ENCODE measurements around the gene MYH1. TPM values are rescaled to one million over a fixed set of nuclear protein-coding genes. Genes with fewer than 3 reads are reported as not detected.

MYH1 gene
- total RNA-seq, 1 donor from 2014 or later, result not detected

GRCh38 chr17:10458701-10459100 is 59.6 kb downstream of the MYH1 start:
- no peak overlapping the region for H3K4me3 ChIP-seq
- no peak overlapping the region for H3K27ac ChIP-seq
- no peaks in the 10 kb centered on the region for H3K27me3 ChIP-seq (ENCODE audit: low read depth)
- DNase-seq (no peak), ATAC-seq (no peak)
- no peaks in the 10 kb centered on the region for H3K9me3 ChIP-seq
- no peaks in the 10 kb centered on the region for H3K36me3 ChIP-seq
- no peaks in the 10 kb centered on the region for H3K4me1 ChIP-seq
- intact Hi-C loops (cut with DNase I), result no loop called here
- TF ChIP-seq, protein P1, sequence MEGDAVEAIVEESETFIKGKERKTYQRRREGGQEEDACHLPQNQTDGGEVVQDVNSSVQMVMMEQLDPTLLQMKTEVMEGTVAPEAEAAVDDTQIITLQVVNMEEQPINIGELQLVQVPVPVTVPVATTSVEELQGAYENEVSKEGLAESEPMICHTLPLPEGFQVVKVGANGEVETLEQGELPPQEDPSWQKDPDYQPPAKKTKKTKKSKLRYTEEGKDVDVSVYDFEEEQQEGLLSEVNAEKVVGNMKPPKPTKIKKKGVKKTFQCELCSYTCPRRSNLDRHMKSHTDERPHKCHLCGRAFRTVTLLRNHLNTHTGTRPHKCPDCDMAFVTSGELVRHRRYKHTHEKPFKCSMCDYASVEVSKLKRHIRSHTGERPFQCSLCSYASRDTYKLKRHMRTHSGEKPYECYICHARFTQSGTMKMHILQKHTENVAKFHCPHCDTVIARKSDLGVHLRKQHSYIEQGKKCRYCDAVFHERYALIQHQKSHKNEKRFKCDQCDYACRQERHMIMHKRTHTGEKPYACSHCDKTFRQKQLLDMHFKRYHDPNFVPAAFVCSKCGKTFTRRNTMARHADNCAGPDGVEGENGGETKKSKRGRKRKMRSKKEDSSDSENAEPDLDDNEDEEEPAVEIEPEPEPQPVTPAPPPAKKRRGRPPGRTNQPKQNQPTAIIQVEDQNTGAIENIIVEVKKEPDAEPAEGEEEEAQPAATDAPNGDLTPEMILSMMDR (IDR thresholded peaks at IDR 0.05), result no peak

DNA sequence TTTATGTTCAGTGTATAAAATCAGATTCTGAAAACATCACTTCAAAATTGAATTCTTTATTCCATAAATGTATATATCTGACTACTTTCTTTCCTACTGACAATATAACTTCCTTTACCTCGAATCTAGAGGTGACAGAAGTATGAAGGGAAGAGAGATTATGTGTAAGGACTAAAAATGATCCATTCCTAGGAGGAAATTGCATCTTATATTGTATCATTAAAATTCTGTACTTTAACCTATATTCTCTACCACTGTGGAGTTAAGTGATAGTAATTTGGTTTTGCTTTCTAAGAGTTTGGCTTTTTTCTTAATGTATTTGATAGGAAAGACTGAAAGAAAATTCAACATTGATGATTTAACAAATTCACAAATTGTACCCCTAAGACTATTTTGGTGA is 60.4 kb downstream of the MYH1 start:
- Histone ChIP-seq H3K27ac (no peak overlapping the region), H3K9me3 (no peaks in the 10 kb centered on the region), H3K4me3 (no peak overlapping the region), H3K27me3 (ENCODE audit: low read depth) (no peaks in the 10 kb centered on the region), H3K36me3 (no peaks in the 10 kb centered on the region), H3K4me1 (no peaks in the 10 kb centered on the region)
- intact Hi-C loops (cut with DNase I), result no loop called here
- DNase-seq (no peak), ATAC-seq (no peak)
- TF ChIP-seq, protein P1 (IDR thresholded peaks at IDR 0.05), result no peak

- Histone ChIP-seq H3K4me3 (no peak overlapping the region), H3K36me3 (no peaks in the 10 kb centered on the region), H3K27me3 (ENCODE audit: low read depth) (no peaks in the 10 kb centered on the region), H3K9me3 (no peaks in the 10 kb centered on the region), H3K4me1 (no peaks in the 10 kb centered on the region), H3K27ac (no peak overlapping the region)
- no peak for ATAC-seq
- no peak for DNase-seq
- TF ChIP-seq, protein P1 (IDR thresholded peaks at IDR 0.05), result no peak
- intact Hi-C loops (cut with DNase I), result no loop called here
Observed at GRCh38 chr17:10447026-10447931, 71.1 kb downstream of the MYH1 start.

Other genes starting within 250 kb of the MYH1 start
- not detected for gene MYH13, start 145.5 kb downstream of the MYH1 start, total RNA-seq
- not detected for gene MYH8, start 96.6 kb downstream of the MYH1 start, total RNA-seq
- not detected for gene MYH4, start 49.0 kb downstream of the MYH1 start, total RNA-seq
- gene MYH2, start 31.1 kb upstream of the MYH1 start, total RNA-seq, result 0.06 TPM
- 1.2 TPM for gene MYH3, start 138.8 kb upstream of the MYH1 start, total RNA-seq
- 23.9 TPM for gene SCO1, start 179.0 kb upstream of the MYH1 start, total RNA-seq
- gene ADPRM, start 179.1 kb upstream of the MYH1 start, total RNA-seq, result 9.4 TPM
- gene TMEM220, start 211.5 kb upstream of the MYH1 start, total RNA-seq, result 10.8 TPM

Data from lower lobe of right lung (tissue), 2 donors.